SK-MEL-5 (cell line): ENCODE measurements around the gene RIMBP3C. TPM values are rescaled to one million over a fixed set of nuclear protein-coding genes. Genes with fewer than 3 reads are reported as not detected.
"Not testable (repeated sequence)": the region's sequence is repeated elsewhere in the genome, so short reads cannot be mapped to it uniquely, and the experiment has no call there.

ENCODE experiments used
- DNase-seq: peaks from one replicate; pipeline ENCODE4 v3.0.0-alpha.2; 2016; ENCODE audit warnings: low read depth, low spot score
- in situ Hi-C: cut with HindIII; loops from 2 replicates; pipeline ENCODE4 v1.10.0; 2016; ENCODE audit warnings: low sequenced_read_pairs, high pct_unique_total_duplicates, low pct_unique_long_range_greater_than_20kb
- polyA plus RNA-seq, 2 experiments: library from polyadenylated mRNA; depleted of rRNA; stranded (reverse); fragments of >200 nt; gene quantifications; 2 replicates each; pipeline ENCODE4 v1.2.3, GENCODE V29; 2015
- total RNA-seq: library from RNA; depleted of rRNA; stranded (reverse); fragments of >200 nt; shearing (Covaris generic); gene quantifications from 2 replicates; pipeline ENCODE4 v1.2.3, GENCODE V29; 2014; rRNA removed

The RIMBP3C gene
- total RNA-seq: 0.16 TPM in 1 of 2 replicates, not detected in the other
- 0.05 and 0.10 TPM in 2 replicates for polyA plus RNA-seq (2015; cell fraction: cytosol; rRNA removed)
- polyA plus RNA-seq (2015; cell fraction: nucleus; rRNA removed): 0.11 TPM in 1 of 2 replicates, not detected in the other

GRCh38 chr22:21551361-21551760, at the start of gene RIMBP3C:
Gene RIMBP3C (minus strand): TSS chr22:21551461. CDS start chr22:21550976, 485 bp downstream.
- in situ Hi-C loops, DNase-seq: not testable (repeated sequence)

- DNase-seq: no peak
- in situ Hi-C loops: no loop called here
Observed at GRCh38 chr22:21599053-21599893, 48.0 kb upstream of the RIMBP3C start.

- in situ Hi-C loops: no loop called here
- DNase-seq: no peak
Observed at GRCh38 chr22:21598302-21598701, 47.0 kb upstream of the RIMBP3C start.

GRCh38 chr22:21596356-21597135, 45.3 kb upstream of the RIMBP3C start:
- DNase-seq, in situ Hi-C loops: not testable (repeated sequence)

GRCh38 chr22:21594865-21595452, 43.7 kb upstream of the RIMBP3C start:
- in situ Hi-C loops: no loop called here
- DNase-seq: no peak

GRCh38 chr22:21593406-21594232, 42.4 kb upstream of the RIMBP3C start:
- DNase-seq: peak; percentile 64
- in situ Hi-C loops: no loop called here

GRCh38 chr22:21592422-21592821, 41.2 kb upstream of the RIMBP3C start:
- in situ Hi-C loops: no loop called here
- DNase-seq: no peak

- in situ Hi-C loops: no loop called here
- no peak for DNase-seq
Observed at GRCh38 chr22:21591695-21592094, 40.4 kb upstream of the RIMBP3C start.

- no peak for DNase-seq
- in situ Hi-C loops: no loop called here
Observed at GRCh38 chr22:21590809-21591641, 39.8 kb upstream of the RIMBP3C start.

GRCh38 chr22:21589396-21589795, 38.1 kb upstream of the RIMBP3C start:
- no peak for DNase-seq
- in situ Hi-C loops: no loop called here

GRCh38 chr22:21587803-21588611, 36.7 kb upstream of the RIMBP3C start:
- in situ Hi-C loops: no loop called here
- DNase-seq: peak; percentile 87

- in situ Hi-C loops: no loop called here
- DNase-seq: no peak
Observed at GRCh38 chr22:21585389-21585788, 34.1 kb upstream of the RIMBP3C start.

- in situ Hi-C loops: no loop called here
- no peak for DNase-seq
Observed at GRCh38 chr22:21582801-21583740, 31.8 kb upstream of the RIMBP3C start.

- in situ Hi-C loops, DNase-seq: not testable (repeated sequence)
Observed at GRCh38 chr22:21581009-21581713, 29.9 kb upstream of the RIMBP3C start.
